Measurements from ENCODE around the gene KPNA2. TPM values are rescaled to one million over a fixed set of nuclear protein-coding genes. Genes with fewer than 3 reads are reported as not detected.
"Not testable (repeated sequence)": the region's sequence is repeated elsewhere in the genome, so short reads cannot be mapped to it uniquely, and the experiment has no call there.

KPNA2 gene
- total and polyA plus RNA-seq, 3 donors from 2014 or later: 143 to 481 (median 157) TPM

GRCh38 chr17:68060336-68060735, 24.8 kb downstream of the KPNA2 start:
- TF ChIP-seq POLR2A (IDR thresholded peaks at IDR 0.05) (no peak), CTCF (IDR thresholded peaks at IDR 0.05) (no peak)
- intact Hi-C loops (cut with DNase I; ENCODE audit: low total_unique reads): no loop called here
- 82 to 85% methylated on average over 2 of the region's 2 CpGs for WGBS, 2 donors
- Histone ChIP-seq H3K9me3 (no peaks in the 10 kb centered on the region), H3K4me1 (no peaks in the 10 kb centered on the region), H3K36me3 (ENCODE audit: low read depth, missing control alignments) (no peaks in the 10 kb centered on the region), H3K27ac (no peak overlapping the region), H3K4me3 (no peak overlapping the region), H3K27me3 (no peaks in the 10 kb centered on the region)
- DNase-seq: no peak

DNA sequence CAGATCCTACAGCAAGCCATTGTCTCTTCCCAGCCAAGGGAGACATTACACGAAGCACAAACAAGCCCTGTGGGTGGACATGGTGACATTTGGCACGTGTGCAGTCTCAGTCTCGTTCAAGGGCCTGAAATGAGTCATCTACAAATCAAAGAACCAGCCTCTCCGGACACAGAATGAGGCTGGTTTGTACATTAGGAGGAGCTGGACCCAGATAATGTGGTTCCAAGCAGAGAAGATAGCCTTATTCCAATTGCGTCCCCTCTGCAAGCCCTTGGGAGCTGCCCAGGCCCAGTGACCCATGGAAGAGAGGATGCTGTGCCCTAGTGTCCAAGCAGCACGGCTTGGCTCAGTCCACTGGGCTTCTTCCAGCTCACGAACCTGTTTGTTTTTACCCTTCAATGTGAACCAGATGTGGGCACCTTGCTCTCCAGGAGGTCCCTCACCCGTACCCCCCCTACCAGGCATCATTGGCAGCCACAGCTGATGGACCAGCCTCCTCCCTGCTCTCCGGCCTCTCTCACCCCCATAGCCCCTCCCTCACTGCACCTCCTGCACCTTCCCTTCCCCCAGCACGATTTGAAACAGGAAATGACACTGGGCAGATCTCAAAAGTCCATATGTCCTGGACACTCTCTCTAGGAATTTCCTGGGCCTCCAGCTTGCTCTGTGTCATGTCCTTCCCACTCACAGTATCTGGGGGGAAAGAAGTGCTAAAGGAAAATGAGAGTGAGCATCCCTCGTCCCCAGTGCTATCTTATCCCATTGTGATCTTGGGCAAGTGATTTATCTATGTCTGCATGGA, 26.2 kb downstream of the KPNA2 start:
- H3K4me3 ChIP-seq: no peak overlapping the region
- no peak overlapping the region for H3K27ac ChIP-seq
- no peaks in the 10 kb centered on the region for H3K36me3 ChIP-seq (ENCODE audit: low read depth, missing control alignments)
- WGBS, 2 donors: 55 to 64% methylated on average over 11 of the region's 11 CpGs
- H3K9me3 ChIP-seq: no peaks in the 10 kb centered on the region
- intact Hi-C loops (cut with DNase I; ENCODE audit: low total_unique reads): no loop called here
- DNase-seq: no peak
- no peaks in the 10 kb centered on the region for H3K4me1 ChIP-seq
- no peak for TF ChIP-seq CTCF (IDR thresholded peaks at IDR 0.05)
- TF ChIP-seq POLR2A (IDR thresholded peaks at IDR 0.05): no peak
- no peaks in the 10 kb centered on the region for H3K27me3 ChIP-seq

DNA sequence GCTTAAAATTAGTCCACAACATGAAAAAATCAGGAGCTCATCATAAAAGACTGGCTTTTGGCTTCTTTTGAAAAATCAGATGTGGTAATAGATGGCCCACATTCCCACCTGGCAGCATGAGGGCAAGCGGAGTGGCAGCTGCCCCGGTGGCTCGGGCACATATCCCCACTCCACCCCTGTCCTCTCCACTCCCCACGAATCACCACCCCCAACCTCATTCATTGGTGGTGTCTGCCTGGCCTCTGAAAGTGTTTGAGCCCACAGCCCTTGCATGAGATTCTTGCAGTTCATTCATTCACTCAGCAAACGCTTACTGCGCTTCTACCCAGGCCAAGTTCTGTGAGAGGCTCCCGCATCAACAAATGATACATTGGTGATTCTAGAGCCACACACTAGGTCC, 29.8 kb downstream of the KPNA2 start:
- H3K27me3 ChIP-seq; H3K27ac ChIP-seq; intact Hi-C loops (cut with DNase I; ENCODE audit: low total_unique reads); H3K9me3 ChIP-seq; H3K4me1 ChIP-seq; H3K36me3 ChIP-seq (ENCODE audit: low read depth, missing control alignments); H3K4me3 ChIP-seq; DNase-seq: not testable (repeated sequence)
- 85 to 87% methylated on average over 7 of the region's 7 CpGs for WGBS, 2 donors

DNA sequence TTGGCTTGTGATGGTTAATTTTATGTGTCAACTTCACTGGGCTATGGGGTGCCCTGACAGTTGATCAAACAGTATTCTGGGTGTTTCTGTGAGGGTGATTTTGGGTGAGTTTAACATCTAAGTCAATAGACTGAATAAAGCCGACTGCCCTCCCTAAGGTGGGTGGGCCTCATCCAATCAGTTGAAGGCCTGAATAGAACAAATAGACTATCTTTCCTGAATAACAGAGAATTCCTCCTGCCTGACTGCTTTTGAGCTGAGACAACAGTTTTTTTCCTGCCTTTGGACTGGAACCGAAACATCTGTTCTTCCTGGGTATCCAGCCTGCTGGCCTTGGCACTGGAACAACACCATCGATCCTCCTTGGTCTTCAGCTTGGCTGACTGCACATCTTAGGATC, 33.0 kb downstream of the KPNA2 start:
- 81 to 82% methylated on average over 3 of the region's 3 CpGs for WGBS, 2 donors
- H3K27me3 ChIP-seq; H3K4me1 ChIP-seq; DNase-seq; H3K9me3 ChIP-seq; H3K27ac ChIP-seq; H3K4me3 ChIP-seq; intact Hi-C loops (cut with DNase I; ENCODE audit: low total_unique reads); H3K36me3 ChIP-seq (ENCODE audit: low read depth, missing control alignments): not testable (repeated sequence)

DNA sequence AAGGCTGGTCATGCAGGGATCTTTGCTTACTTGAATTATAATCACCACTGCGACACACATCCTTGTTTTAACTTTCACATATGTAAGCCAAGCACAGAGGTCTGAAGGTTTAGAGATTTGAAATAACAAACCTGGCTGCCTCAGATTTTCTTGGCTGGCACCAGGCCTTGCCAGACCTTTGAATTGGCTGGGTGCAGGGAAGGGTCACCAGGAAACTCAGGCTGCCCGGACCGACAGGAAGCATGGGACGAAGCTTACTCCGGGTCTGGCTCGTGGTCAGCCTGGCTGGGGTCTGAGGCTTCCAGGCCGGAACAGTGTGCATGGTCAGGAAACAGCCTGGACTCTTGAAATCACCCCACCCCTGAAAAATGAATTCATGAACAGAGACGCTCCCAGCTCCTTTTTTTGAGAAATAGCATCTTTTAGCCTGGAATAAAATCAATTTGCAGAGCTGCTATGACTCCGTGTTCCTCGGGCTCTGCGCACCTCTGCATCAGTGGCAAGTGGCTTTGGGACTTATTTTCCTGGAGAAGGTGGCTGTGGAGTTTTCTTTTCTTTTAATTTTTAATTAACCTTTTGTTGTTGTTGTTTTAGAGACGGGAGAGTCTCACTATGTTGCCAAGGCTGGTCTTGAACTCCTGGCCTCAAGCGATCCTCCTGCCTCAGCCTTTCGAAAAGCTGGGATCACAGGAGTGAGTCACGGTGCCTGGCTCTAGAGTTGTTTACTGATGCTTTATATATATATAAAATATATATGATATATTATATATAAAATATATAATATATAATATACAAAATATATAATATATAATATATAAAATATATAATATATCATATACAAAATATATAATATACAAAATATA, 35.3 kb downstream of the KPNA2 start:
- H3K27ac ChIP-seq; H3K9me3 ChIP-seq; DNase-seq; H3K27me3 ChIP-seq; H3K4me3 ChIP-seq; H3K36me3 ChIP-seq (ENCODE audit: low read depth, missing control alignments); intact Hi-C loops (cut with DNase I; ENCODE audit: low total_unique reads); H3K4me1 ChIP-seq: not testable (repeated sequence)
- whole genome bisulfite sequencing, 2 donors: 35 to 49% methylated on average over 15 of the region's 15 CpGs

DNA sequence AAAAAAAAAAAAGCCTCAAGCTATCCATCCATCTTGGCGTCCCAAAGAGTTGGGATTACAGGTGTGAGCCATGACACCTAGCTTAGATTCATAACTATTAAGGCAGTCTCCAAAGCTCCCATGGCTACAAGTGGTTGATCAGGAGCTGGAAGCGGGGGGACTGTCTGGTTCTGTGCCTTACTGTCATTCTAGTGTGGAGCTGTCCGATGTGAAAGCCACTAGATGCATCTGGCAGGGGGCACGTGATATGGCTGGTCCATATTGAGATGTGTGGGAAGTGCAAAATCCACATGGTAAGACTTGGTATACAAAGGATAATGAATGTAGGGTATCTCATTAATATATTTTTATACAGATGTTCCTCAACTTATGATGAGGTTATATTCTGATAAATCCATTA, 38.7 kb downstream of the KPNA2 start:
- H3K36me3 ChIP-seq (ENCODE audit: low read depth, missing control alignments): no peaks in the 10 kb centered on the region
- no peaks in the 10 kb centered on the region for H3K4me1 ChIP-seq
- intact Hi-C loops (cut with DNase I; ENCODE audit: low total_unique reads): no loop called here
- WGBS, 2 donors: 85 to 91% methylated on average over 4 of the region's 4 CpGs
- H3K27me3 ChIP-seq: no peaks in the 10 kb centered on the region
- H3K9me3 ChIP-seq: no peaks in the 10 kb centered on the region
- TF ChIP-seq CTCF (IDR thresholded peaks at IDR 0.05): no peak
- no peak for TF ChIP-seq POLR2A (IDR thresholded peaks at IDR 0.05)
- no peak overlapping the region for H3K27ac ChIP-seq
- H3K4me3 ChIP-seq: no peak overlapping the region
- no peak for DNase-seq

GRCh38 chr17:68075953-68076607, 40.5 kb downstream of the KPNA2 start:
- H3K27ac ChIP-seq; H3K4me3 ChIP-seq; H3K27me3 ChIP-seq; intact Hi-C loops (cut with DNase I; ENCODE audit: low total_unique reads); H3K4me1 ChIP-seq; H3K36me3 ChIP-seq (ENCODE audit: low read depth, missing control alignments); DNase-seq; H3K9me3 ChIP-seq: not testable (repeated sequence)
- WGBS, 2 donors: 88 to 100% methylated on average over 1 of the region's 1 CpG

GRCh38 chr17:68077498-68077897, 42.0 kb downstream of the KPNA2 start:
- not testable (repeated sequence) for DNase-seq
- peak overlapping the region in 1 of 2 donors; percentile 24 for H3K27ac ChIP-seq

More at GRCh38 chr17:68077498-68077897, 42.0 kb downstream of the KPNA2 start:
- intact Hi-C loops (cut with DNase I; ENCODE audit: low total_unique reads); H3K36me3 ChIP-seq (ENCODE audit: low read depth, missing control alignments); H3K27me3 ChIP-seq; H3K4me3 ChIP-seq; H3K4me1 ChIP-seq; H3K9me3 ChIP-seq: not testable (repeated sequence)
- WGBS, 2 donors: 33 to 52% methylated on average over 5 of the region's 5 CpGs

All from testis (tissue), 3 donors.